ENCODE measurements around the gene PGAM5. TPM values are rescaled to one million over a fixed set of nuclear protein-coding genes. Genes with fewer than 3 reads are reported as not detected.

The PGAM5 gene
- total RNA-seq, 1 experiment from 2014 or later = 112 TPM

GRCh38 chr12:132695431-132695830, 15.2 kb upstream of the PGAM5 start:
- Histone ChIP-seq H3K18ac (ENCODE audit: insufficient read length, low read depth, low read length) (no peak overlapping the region), H4K91ac (ENCODE audit: insufficient read length, low read depth, low read length) (no peak overlapping the region), H3K56ac (ENCODE audit: insufficient read length, low read depth, low read length) (no peak overlapping the region), H2AK5ac (ENCODE audit: insufficient read length, low read length) (no peak overlapping the region), H3K14ac (ENCODE audit: insufficient read depth, low read length) (no peak overlapping the region), H2BK15ac (ENCODE audit: low read depth, low read length) (no peak overlapping the region), H3K9me3 (ENCODE audit: control insufficient read depth, low read depth, low read length) (no peaks in the 10 kb centered on the region), H2AFZ (ENCODE audit: low read length) (no peak overlapping the region), H2BK120ac (ENCODE audit: low read depth, low read length, poor library complexity, severe bottlenecking) (no peak overlapping the region), H2BK5ac (ENCODE audit: insufficient read length, low read length) (no peak overlapping the region), H3K27me3 (ENCODE audit: insufficient read depth, low read length) (no peaks in the 10 kb centered on the region), H3K9ac (ENCODE audit: extremely low read depth, insufficient read length, low read length) (no peak overlapping the region), H3K23ac (ENCODE audit: insufficient read length, low read depth, low read length) (no peak overlapping the region), H3K4ac (ENCODE audit: low read depth, low read length) (no peak overlapping the region), H3K4me2 (ENCODE audit: insufficient read depth, insufficient read length, low read length) (no peak overlapping the region), H3K23me2 (ENCODE audit: insufficient read length, low read depth, low read length, poor library complexity, severe bottlenecking) (no peaks in the 10 kb centered on the region), H4K20me1 (ENCODE audit: control insufficient read depth, insufficient read depth, insufficient read length) (no peaks in the 10 kb centered on the region), H2BK20ac (ENCODE audit: low read depth, low read length, poor library complexity, severe bottlenecking) (no peak overlapping the region), H3K27ac (ENCODE audit: insufficient read length, low read depth, low read length) (no peak overlapping the region), H3K79me2 (ENCODE audit: insufficient read depth, low read length) (no peaks in the 10 kb centered on the region), H3K79me1 (ENCODE audit: insufficient read depth, low read depth, low read length, poor library complexity, severe bottlenecking) (no peaks in the 10 kb centered on the region), H2BK12ac (ENCODE audit: insufficient read length, low read depth, low read length) (no peak overlapping the region), H4K8ac (replicated peaks; ENCODE audit: insufficient read length, low read depth, low read length) (no peak overlapping the region), H3T11ph (ENCODE audit: low read length) (no peak overlapping the region), H4K5ac (ENCODE audit: insufficient read length, low read depth, low read length) (no peak overlapping the region), H3K4me1 (ENCODE audit: insufficient read depth, low read length) (no peaks in the 10 kb centered on the region)
- no peaks in the 10 kb centered on the region for H3K4me1 Mint-ChIP-seq
- DNase-seq = no peak
- no CpG with 5 or more reads among the region's 12 CpGs for WGBS (ENCODE audit: extremely low coverage, insufficient read length, low lambda C conversion rate)
- H3K4me3 Mint-ChIP-seq = no peak overlapping the region
- H3K27ac Mint-ChIP-seq = no peak overlapping the region; a peak in 1 of 7 replicates
- H3K27me3 Mint-ChIP-seq (ENCODE audit: low read depth) = no peaks in the 10 kb centered on the region
- TF ChIP-seq CTCF (conservative IDR thresholded peaks at IDR 0.05) = no peak
- H3K36me3 Mint-ChIP-seq (ENCODE audit: insufficient read depth in 1 of 3, low read depth in 3 of 3) = peaks cover 10 to 56% (median 22%) of the 10 kb centered on the region in 3 experiments
- no peaks in the 10 kb centered on the region for H3K9me3 Mint-ChIP-seq

All from H9 (cell line).